OCI-LY1 (cell line): ENCODE measurements around the gene VPS33B.

Experiments
- H2AFZ ChIP-seq: fragments of 200-600 bp; sonication (generic), shearing (Covaris generic); 2 replicates; pipeline ENCODE4 v1.6.0; 2014; ENCODE audit warnings: antibody characterized with exemption, mild to moderate bottlenecking, low read length
- H3F3A ChIP-seq: fragments of 200-600 bp; sonication (generic), shearing (Covaris generic); 2 replicates; pipeline ENCODE4 v1.6.0; 2014; ENCODE audit warnings: mild to moderate bottlenecking, antibody characterized with exemption, low read length, moderate library complexity; ENCODE audit not compliant: insufficient read depth
- H3K27ac ChIP-seq: fragments of 200-600 bp; sonication (generic); 2 replicates; pipeline ENCODE4 v1.5.1; 2014; ENCODE audit warnings: low read length, mixed run types, mild to moderate bottlenecking, low read depth; ENCODE audit not compliant: poor library complexity, severe bottlenecking
- H3K27me3 ChIP-seq: fragments of 200-600 bp; sonication (generic); 2 replicates; pipeline ENCODE4 v1.6.0; 2014; ENCODE audit warnings: antibody characterized with exemption, mild to moderate bottlenecking, low read length, moderate library complexity; ENCODE audit not compliant: insufficient read depth
- H3K36me3 ChIP-seq: fragments of 200-600 bp; sonication (generic); 2 replicates; pipeline ENCODE4 v1.6.1; 2014; ENCODE audit warnings: mild to moderate bottlenecking, antibody characterized with exemption, low read length, moderate library complexity, mixed read lengths; ENCODE audit not compliant: insufficient read depth
- H3K4me1 ChIP-seq: fragments of 200-600 bp; sonication (generic); 2 replicates; pipeline ENCODE4 v1.5.1; 2014; ENCODE audit warnings: mild to moderate bottlenecking, low read length, moderate library complexity; ENCODE audit not compliant: insufficient read depth, severe bottlenecking
- H3K4me2 ChIP-seq: fragments of 200-600 bp; sonication (generic), shearing (Covaris generic); 2 replicates; pipeline ENCODE4 v1.6.1; 2014; ENCODE audit warnings: low read length
- H3K4me3 ChIP-seq: fragments of 200-600 bp; sonication (generic); 2 replicates; pipeline ENCODE4 v1.5.1; 2014; ENCODE audit warnings: low read length, low read depth, mild to moderate bottlenecking, mixed read lengths; ENCODE audit not compliant: poor library complexity, severe bottlenecking
- H3K79me2 ChIP-seq: fragments of 200-600 bp; shearing (Covaris generic); 2 replicates; pipeline ENCODE4 v1.6.1; 2016; ENCODE audit warnings: mixed run types, low read length, mixed read lengths; ENCODE audit not compliant: insufficient read depth
- H3K9ac ChIP-seq: fragments of 200-600 bp; sonication (generic), shearing (Covaris generic); 2 replicates; pipeline ENCODE4 v1.6.1; 2014; ENCODE audit warnings: mild to moderate bottlenecking, low read length, mixed read lengths
- H3K9me2 ChIP-seq: fragments of 200-600 bp; sonication (generic), shearing (Covaris generic); 2 replicates; pipeline ENCODE4 v1.6.1; 2014; ENCODE audit warnings: low read depth, mild to moderate bottlenecking, low read length, mixed read lengths
- H3K9me3 ChIP-seq: fragments of 200-600 bp; shearing (Covaris generic); 2 replicates; pipeline ENCODE4 v1.6.1; 2014; ENCODE audit warnings: low read length, mixed read lengths
- H4K20me1 ChIP-seq: fragments of 200-600 bp; sonication (generic), shearing (Covaris generic); 2 replicates; pipeline ENCODE4 v1.6.0; 2016; ENCODE audit warnings: mild to moderate bottlenecking, low read length; ENCODE audit not compliant: insufficient read depth
- EZH2 ChIP-seq: fragments of 200-600 bp; sonication (generic), shearing (Covaris generic); IDR thresholded peaks from 2 replicates; pipeline ENCODE4 v1.8.0; 2017; ENCODE audit warnings: borderline replicate concordance, mixed run types, mild to moderate bottlenecking, antibody characterized with exemption, low read length, moderate library complexity, mixed read lengths
- TF ChIP-seq, protein P1 (sequence below): fragments of 200-600 bp; sonication (generic), shearing (Covaris generic); IDR thresholded peaks from 2 replicates; pipeline ENCODE4 v1.5.1; 2017; ENCODE audit warnings: mild to moderate bottlenecking, antibody characterized with exemption, low read length, moderate library complexity, mixed read lengths

Gene VPS33B

DNA sequence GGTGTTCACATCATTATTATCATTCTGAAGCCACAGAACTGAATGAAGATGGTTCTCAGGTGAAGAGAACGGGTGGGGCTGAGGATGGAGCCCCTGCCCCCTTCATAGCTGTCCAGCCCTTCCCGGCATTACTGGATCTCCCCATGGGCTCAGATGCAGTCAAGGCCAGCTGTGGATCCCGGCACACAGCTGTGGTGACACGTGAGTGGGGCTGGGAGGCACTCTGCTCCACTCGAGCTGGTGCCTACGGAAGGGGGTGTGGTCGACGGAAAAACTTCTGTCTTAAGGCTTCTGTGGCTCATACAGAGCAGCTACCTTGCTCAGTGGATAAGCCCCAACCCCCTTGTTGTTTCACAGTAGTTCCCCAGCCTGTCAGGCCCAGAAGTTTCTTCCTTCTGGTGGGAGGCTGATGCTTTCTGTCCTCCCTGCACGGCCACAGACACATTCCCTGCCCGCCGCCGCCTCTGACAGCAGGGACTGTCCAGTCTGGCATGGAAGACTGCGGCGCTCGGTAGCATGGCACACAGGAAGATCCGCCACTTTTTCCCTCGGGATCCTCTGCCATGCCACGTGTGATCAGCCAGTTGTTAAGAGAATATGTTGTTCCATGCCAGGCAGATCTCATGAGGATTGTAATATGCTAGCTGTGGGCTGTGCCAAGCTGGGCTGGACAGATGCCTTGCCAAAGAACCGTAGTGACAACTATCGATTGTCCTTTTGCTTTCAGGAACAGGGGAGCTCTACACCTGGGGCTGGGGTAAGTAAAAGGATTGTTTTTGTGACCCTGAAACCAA, 61.9 kb downstream of the VPS33B start:
- TF ChIP-seq, protein P1, sequence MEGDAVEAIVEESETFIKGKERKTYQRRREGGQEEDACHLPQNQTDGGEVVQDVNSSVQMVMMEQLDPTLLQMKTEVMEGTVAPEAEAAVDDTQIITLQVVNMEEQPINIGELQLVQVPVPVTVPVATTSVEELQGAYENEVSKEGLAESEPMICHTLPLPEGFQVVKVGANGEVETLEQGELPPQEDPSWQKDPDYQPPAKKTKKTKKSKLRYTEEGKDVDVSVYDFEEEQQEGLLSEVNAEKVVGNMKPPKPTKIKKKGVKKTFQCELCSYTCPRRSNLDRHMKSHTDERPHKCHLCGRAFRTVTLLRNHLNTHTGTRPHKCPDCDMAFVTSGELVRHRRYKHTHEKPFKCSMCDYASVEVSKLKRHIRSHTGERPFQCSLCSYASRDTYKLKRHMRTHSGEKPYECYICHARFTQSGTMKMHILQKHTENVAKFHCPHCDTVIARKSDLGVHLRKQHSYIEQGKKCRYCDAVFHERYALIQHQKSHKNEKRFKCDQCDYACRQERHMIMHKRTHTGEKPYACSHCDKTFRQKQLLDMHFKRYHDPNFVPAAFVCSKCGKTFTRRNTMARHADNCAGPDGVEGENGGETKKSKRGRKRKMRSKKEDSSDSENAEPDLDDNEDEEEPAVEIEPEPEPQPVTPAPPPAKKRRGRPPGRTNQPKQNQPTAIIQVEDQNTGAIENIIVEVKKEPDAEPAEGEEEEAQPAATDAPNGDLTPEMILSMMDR: no peak
- TF ChIP-seq EZH2: no peak
- no peak overlapping the region for H3K4me3 ChIP-seq
- H3K27me3 ChIP-seq: no peaks in the 10 kb centered on the region
- peaks cover 57% of the 10 kb centered on the region for H3K36me3 ChIP-seq
- no peaks in the 10 kb centered on the region for H4K20me1 ChIP-seq
- no peak overlapping the region for H3K4me2 ChIP-seq
- H3K79me2 ChIP-seq: no peaks in the 10 kb centered on the region
- H2AFZ ChIP-seq: no peak overlapping the region
- H3K9me2 ChIP-seq: no peaks in the 10 kb centered on the region
- H3K27ac ChIP-seq: no peak overlapping the region
- no peaks in the 10 kb centered on the region for H3K9me3 ChIP-seq
- no peaks in the 10 kb centered on the region for H3F3A ChIP-seq
- no peak overlapping the region for H3K9ac ChIP-seq
- peaks cover 14% of the 10 kb centered on the region for H3K4me1 ChIP-seq

DNA sequence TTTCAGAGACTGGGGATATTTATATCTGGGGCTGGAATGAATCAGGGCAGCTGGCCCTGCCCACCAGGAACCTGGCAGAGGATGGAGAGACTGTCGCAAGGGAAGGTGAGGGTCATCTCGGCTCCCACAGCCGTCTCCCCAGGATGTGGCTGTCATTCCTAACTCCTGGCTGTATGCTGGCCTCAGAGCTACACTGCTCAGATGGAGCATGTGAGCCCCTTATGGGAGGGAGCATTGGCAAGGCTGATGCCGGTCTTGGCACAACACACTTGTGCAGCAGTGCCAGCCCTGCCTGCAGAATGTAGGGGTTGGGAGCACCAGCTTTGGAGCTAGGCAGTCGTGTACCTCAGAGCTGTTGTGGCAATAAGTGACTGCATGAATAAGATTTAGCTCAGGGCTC, 62.5 kb downstream of the VPS33B start:
- no peak for TF ChIP-seq EZH2
- TF ChIP-seq, protein P1: no peak
- Histone ChIP-seq H3K79me2 (no peaks in the 10 kb centered on the region), H3K36me3 (peaks cover 51% of the 10 kb centered on the region), H3F3A (no peaks in the 10 kb centered on the region), H3K4me3 (no peak overlapping the region), H3K27ac (no peak overlapping the region), H2AFZ (no peak overlapping the region), H3K4me1 (peaks cover 17% of the 10 kb centered on the region), H3K9me3 (no peaks in the 10 kb centered on the region), H3K4me2 (no peak overlapping the region), H3K27me3 (no peaks in the 10 kb centered on the region), H4K20me1 (no peaks in the 10 kb centered on the region), H3K9ac (no peak overlapping the region), H3K9me2 (no peaks in the 10 kb centered on the region)

DNA sequence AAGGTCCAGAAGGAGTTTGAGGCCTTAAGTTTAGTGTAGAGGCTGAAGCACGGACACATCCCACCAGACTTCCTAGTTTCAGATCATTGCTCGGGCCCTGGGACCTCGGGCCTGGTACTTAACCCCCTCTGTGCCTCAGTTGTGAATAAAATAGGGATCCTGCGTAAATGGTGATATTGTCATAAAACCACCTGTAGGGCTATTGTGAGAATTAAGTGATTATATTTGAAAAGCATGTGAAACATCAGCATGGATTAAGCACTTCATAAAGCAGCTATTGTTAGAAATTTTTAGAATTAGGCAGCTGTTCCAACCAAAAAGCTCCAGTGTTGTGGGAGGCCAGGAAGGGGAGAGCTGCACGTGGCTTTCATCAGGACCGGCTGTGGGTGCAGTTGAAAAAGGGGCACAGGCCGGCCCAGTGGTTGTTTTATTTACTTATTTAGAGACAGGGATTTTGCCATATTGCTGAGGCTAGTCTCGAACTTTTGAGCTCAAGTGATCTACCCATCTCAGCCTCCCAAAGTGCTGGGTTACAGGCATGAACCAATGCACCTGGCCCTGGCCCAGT, 63.3 kb downstream of the VPS33B start:
- Histone ChIP-seq H2AFZ (no peak overlapping the region), H3F3A (no peaks in the 10 kb centered on the region), H3K9me3 (no peaks in the 10 kb centered on the region), H3K27ac (no peak overlapping the region), H3K4me1 (peaks cover 23% of the 10 kb centered on the region), H3K9me2 (no peaks in the 10 kb centered on the region), H3K79me2 (no peaks in the 10 kb centered on the region), H3K9ac (no peak overlapping the region), H3K4me2 (no peak overlapping the region), H3K36me3 (peaks cover 45% of the 10 kb centered on the region), H3K27me3 (no peaks in the 10 kb centered on the region), H3K4me3 (no peak overlapping the region), H4K20me1 (no peaks in the 10 kb centered on the region)
- TF ChIP-seq EZH2: no peak
- TF ChIP-seq, protein P1: no peak
